ENCODE results near the gene ZWILCH.

DNA sequence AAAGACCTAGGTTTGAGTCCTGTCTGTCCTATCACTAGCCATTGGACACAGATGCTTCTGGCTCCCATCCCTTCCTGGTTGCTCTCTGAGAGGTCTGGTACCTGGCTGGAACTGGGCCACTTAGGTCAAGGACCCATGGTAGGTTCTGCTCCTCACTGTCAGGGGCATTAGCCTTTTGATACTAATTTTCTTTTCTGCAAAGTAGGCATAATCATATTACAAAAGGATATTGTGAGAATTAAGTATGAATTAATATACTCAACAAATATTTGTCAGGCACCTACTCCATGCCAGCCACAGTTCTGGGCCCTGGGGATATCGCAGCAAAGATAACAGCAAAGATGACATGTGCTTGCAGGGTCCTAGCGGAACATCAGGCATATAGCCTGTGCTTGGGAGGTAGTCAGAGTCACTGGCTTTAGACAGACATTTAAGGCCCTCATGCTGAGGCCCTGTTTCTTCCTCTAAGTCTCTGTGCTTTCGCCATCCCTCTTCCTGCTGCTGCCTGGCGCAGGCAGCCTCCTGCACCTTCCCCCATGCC is 86.3 kb downstream of the ZWILCH start:
- TF ChIP-seq, protein P1, sequence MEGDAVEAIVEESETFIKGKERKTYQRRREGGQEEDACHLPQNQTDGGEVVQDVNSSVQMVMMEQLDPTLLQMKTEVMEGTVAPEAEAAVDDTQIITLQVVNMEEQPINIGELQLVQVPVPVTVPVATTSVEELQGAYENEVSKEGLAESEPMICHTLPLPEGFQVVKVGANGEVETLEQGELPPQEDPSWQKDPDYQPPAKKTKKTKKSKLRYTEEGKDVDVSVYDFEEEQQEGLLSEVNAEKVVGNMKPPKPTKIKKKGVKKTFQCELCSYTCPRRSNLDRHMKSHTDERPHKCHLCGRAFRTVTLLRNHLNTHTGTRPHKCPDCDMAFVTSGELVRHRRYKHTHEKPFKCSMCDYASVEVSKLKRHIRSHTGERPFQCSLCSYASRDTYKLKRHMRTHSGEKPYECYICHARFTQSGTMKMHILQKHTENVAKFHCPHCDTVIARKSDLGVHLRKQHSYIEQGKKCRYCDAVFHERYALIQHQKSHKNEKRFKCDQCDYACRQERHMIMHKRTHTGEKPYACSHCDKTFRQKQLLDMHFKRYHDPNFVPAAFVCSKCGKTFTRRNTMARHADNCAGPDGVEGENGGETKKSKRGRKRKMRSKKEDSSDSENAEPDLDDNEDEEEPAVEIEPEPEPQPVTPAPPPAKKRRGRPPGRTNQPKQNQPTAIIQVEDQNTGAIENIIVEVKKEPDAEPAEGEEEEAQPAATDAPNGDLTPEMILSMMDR (IDR thresholded peaks at IDR 0.05; ENCODE audit: poor library complexity), result no peak
- TF ChIP-seq EZH2phosphoT487 (IDR thresholded peaks at IDR 0.05; ENCODE audit: low read depth, severe bottlenecking, unreplicated experiment), result no peak
